Measurements from ENCODE around the gene RASAL3. TPM values are rescaled to one million over a fixed set of nuclear protein-coding genes. Genes with fewer than 3 reads are reported as not detected.
A peak's percentile ranks its signal among the peaks of the same experiment; 100 is the strongest.

Gene RASAL3
- total RNA-seq, 1 experiment from 2014 or later = not detected

- intact Hi-C loops (cut with micrococcal nuclease) = loop anchor here (10.0 kb wide), 1 partner anchor 97 kb away; no protein-coding TSS in a partner anchor
- Histone ChIP-seq H3F3A (ENCODE audit: low read length, unreplicated experiment) (no peaks in the 10 kb centered on the region), H4K20me1 (ENCODE audit: low read length) (no peaks in the 10 kb centered on the region), H2AFZ (ENCODE audit: low read length) (no peak overlapping the region), H3K9me2 (replicated peaks; ENCODE audit: low read length) (no peaks in the 10 kb centered on the region), H3K27me3 (ENCODE audit: low read length) (peaks cover 16% of the 10 kb centered on the region), H3K9me3 (ENCODE audit: low read length) (no peaks in the 10 kb centered on the region), H3K4me2 (ENCODE audit: low read length) (peak overlapping the region; percentile 75; the same call in 1 of the 2 replicates), H3K4me3 (ENCODE audit: low read length) (no peak overlapping the region), H3K4me1 (ENCODE audit: insufficient read depth, low read length) (peaks cover 12% of the 10 kb centered on the region; the same call in 1 of the 2 replicates), H3K79me2 (ENCODE audit: low read length) (no peaks in the 10 kb centered on the region), H3K9ac (ENCODE audit: low read length) (no peak overlapping the region), H3K36me3 (ENCODE audit: low read depth, low read length) (no peaks in the 10 kb centered on the region), H3K27ac (ENCODE audit: low read length) (no peak overlapping the region)
- TF ChIP-seq EZH2phosphoT487 (IDR thresholded peaks at IDR 0.05; ENCODE audit: borderline replicate concordance, low read length) = no peak
- ATAC-seq (no peak), DNase-seq (no peak)
- CTCF ChIA-PET = no interaction called here
- POLR2A ChIA-PET (ENCODE audit: unreplicated experiment) = no interaction called here
- BruUV-seq (replicated peaks) = no TSS peak
These were observed 6.5 kb downstream of the RASAL3 start for GRCh38 chr19:15457701-15458484.

- Histone ChIP-seq H3K79me2 (ENCODE audit: low read length) (no peaks in the 10 kb centered on the region), H3K27ac (ENCODE audit: low read length) (no peak overlapping the region), H3K27me3 (ENCODE audit: low read length) (peaks cover 16% of the 10 kb centered on the region), H3F3A (ENCODE audit: low read length, unreplicated experiment) (no peaks in the 10 kb centered on the region), H3K9ac (ENCODE audit: low read length) (no peak overlapping the region), H3K9me3 (ENCODE audit: low read length) (no peaks in the 10 kb centered on the region), H3K4me2 (ENCODE audit: low read length) (peak overlapping the region; percentile 75), H3K9me2 (replicated peaks; ENCODE audit: low read length) (no peaks in the 10 kb centered on the region), H3K4me3 (ENCODE audit: low read length) (peak overlapping the region; percentile 49; the same call in 1 of the 2 replicates), H2AFZ (ENCODE audit: low read length) (peak overlapping the region; percentile 67), H3K4me1 (ENCODE audit: insufficient read depth, low read length) (peaks cover 16% of the 10 kb centered on the region; the same call in 1 of the 2 replicates), H3K36me3 (ENCODE audit: low read depth, low read length) (no peaks in the 10 kb centered on the region), H4K20me1 (ENCODE audit: low read length) (no peaks in the 10 kb centered on the region)
- no peak; the same call in 1 of the 2 replicates for ATAC-seq
- CTCF ChIA-PET = no interaction called here
- intact Hi-C loops (cut with micrococcal nuclease) = loop anchor here (10.0 kb wide), 1 partner anchor 98 kb away; no protein-coding TSS in a partner anchor
- peak; percentile 61 for DNase-seq
- POLR2A ChIA-PET (ENCODE audit: unreplicated experiment) = no interaction called here
- BruUV-seq (replicated peaks) = no TSS peak
- TF ChIP-seq EZH2phosphoT487 (IDR thresholded peaks at IDR 0.05; ENCODE audit: borderline replicate concordance, low read length) = no peak
- no peak for TF ChIP-seq EZH2 (IDR thresholded peaks at IDR 0.05; ENCODE audit: low read length, unreplicated experiment)
- TF ChIP-seq, protein P1, sequence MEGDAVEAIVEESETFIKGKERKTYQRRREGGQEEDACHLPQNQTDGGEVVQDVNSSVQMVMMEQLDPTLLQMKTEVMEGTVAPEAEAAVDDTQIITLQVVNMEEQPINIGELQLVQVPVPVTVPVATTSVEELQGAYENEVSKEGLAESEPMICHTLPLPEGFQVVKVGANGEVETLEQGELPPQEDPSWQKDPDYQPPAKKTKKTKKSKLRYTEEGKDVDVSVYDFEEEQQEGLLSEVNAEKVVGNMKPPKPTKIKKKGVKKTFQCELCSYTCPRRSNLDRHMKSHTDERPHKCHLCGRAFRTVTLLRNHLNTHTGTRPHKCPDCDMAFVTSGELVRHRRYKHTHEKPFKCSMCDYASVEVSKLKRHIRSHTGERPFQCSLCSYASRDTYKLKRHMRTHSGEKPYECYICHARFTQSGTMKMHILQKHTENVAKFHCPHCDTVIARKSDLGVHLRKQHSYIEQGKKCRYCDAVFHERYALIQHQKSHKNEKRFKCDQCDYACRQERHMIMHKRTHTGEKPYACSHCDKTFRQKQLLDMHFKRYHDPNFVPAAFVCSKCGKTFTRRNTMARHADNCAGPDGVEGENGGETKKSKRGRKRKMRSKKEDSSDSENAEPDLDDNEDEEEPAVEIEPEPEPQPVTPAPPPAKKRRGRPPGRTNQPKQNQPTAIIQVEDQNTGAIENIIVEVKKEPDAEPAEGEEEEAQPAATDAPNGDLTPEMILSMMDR (conservative IDR thresholded peaks at IDR 0.05; ENCODE audit: low read depth, low read length) = no peak
These were observed 7.3 kb downstream of the RASAL3 start for GRCh38 chr19:15456871-15457700.

DNA sequence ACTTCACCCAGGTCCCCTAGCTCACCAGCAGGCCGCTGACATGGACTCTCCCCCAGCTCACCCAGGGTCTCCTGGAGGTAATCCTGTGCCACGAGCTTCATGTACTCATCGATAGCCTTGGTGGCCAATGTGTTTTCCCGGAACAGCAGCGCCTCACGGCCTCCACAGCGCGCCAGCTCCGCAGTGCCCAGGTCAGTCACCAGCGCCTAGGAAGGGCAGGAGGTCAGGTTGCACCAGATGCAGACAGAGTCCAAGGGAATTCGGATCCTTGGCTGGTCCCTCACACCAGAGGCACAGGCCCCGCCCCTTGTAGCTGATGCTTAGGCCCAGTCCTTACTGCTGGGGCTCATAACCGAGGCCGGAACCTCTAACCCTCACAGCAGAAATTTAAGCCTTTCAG is 7.9 kb downstream of the RASAL3 start:
- BruUV-seq (replicated peaks) = no TSS peak
- no peaks in the 10 kb centered on the region for H3F3A ChIP-seq (ENCODE audit: low read length, unreplicated experiment)
- no peaks in the 10 kb centered on the region for H4K20me1 ChIP-seq (ENCODE audit: low read length)
- H3K4me1 ChIP-seq (ENCODE audit: insufficient read depth, low read length) = peaks cover 16% of the 10 kb centered on the region; the same call in 1 of the 2 replicates
- intact Hi-C loops (cut with micrococcal nuclease) = loop anchor here (10.0 kb wide), 1 partner anchor 98 kb away; no protein-coding TSS in a partner anchor
- no peak for DNase-seq
- POLR2A ChIA-PET (ENCODE audit: unreplicated experiment) = no interaction called here
- H3K9ac ChIP-seq (ENCODE audit: low read length) = no peak overlapping the region
- peak overlapping the region; percentile 75 for H3K4me2 ChIP-seq (ENCODE audit: low read length)
- ATAC-seq = no peak
- H3K27ac ChIP-seq (ENCODE audit: low read length) = no peak overlapping the region
- no peaks in the 10 kb centered on the region for H3K36me3 ChIP-seq (ENCODE audit: low read depth, low read length)
- no peaks in the 10 kb centered on the region for H3K9me3 ChIP-seq (ENCODE audit: low read length)
- CTCF ChIA-PET = no interaction called here
- peaks cover 16% of the 10 kb centered on the region for H3K27me3 ChIP-seq (ENCODE audit: low read length)
- no peaks in the 10 kb centered on the region for H3K9me2 ChIP-seq (replicated peaks; ENCODE audit: low read length)
- H2AFZ ChIP-seq (ENCODE audit: low read length) = no peak overlapping the region
- TF ChIP-seq, protein P1 (conservative IDR thresholded peaks at IDR 0.05; ENCODE audit: low read depth, low read length) = no peak
- TF ChIP-seq EZH2 (IDR thresholded peaks at IDR 0.05; ENCODE audit: low read length, unreplicated experiment) = no peak
- no peak for TF ChIP-seq EZH2phosphoT487 (IDR thresholded peaks at IDR 0.05; ENCODE audit: borderline replicate concordance, low read length)
- no peaks in the 10 kb centered on the region for H3K79me2 ChIP-seq (ENCODE audit: low read length)
- no peak overlapping the region for H3K4me3 ChIP-seq (ENCODE audit: low read length)

Data from PC-3 (cell line).